ENCODE measurements around the gene MRS2.
"Not testable (repeated sequence)": the region's sequence is repeated elsewhere in the genome, so short reads cannot be mapped to it uniquely, and the experiment has no call there.

Gene MRS2

GRCh38 chr6:24381476-24382219 is 21.1 kb upstream of the MRS2 start:
- DNase-seq (ENCODE audit: low read depth) = no peak
- no peak overlapping the region for H3K4me3 ChIP-seq (ENCODE audit: low read depth, low read length)
- no peak for TF ChIP-seq CTCF (IDR thresholded peaks at IDR 0.05; ENCODE audit: low read depth, low read length, missing control alignments)

GRCh38 chr6:24382220-24382540 is 20.6 kb upstream of the MRS2 start:
- DNase-seq (ENCODE audit: low read depth) = no peak
- no peak for TF ChIP-seq CTCF (IDR thresholded peaks at IDR 0.05; ENCODE audit: low read depth, low read length, missing control alignments)
- H3K4me3 ChIP-seq (ENCODE audit: low read depth, low read length) = no peak overlapping the region

GRCh38 chr6:24382891-24383494 is 19.7 kb upstream of the MRS2 start:
- not testable (repeated sequence) for H3K4me3 ChIP-seq (ENCODE audit: low read depth, low read length); DNase-seq (ENCODE audit: low read depth)

- not testable (repeated sequence) for DNase-seq (ENCODE audit: low read depth); H3K4me3 ChIP-seq (ENCODE audit: low read depth, low read length)
Measured at GRCh38 chr6:24384369-24385130, 18.2 kb upstream of the MRS2 start.

- DNase-seq (ENCODE audit: low read depth) = no peak
- H3K4me3 ChIP-seq (ENCODE audit: low read depth, low read length) = no peak overlapping the region
- TF ChIP-seq CTCF (IDR thresholded peaks at IDR 0.05; ENCODE audit: low read depth, low read length, missing control alignments) = no peak
Measured at GRCh38 chr6:24385536-24386269, 17.0 kb upstream of the MRS2 start.

- no peak for TF ChIP-seq CTCF (IDR thresholded peaks at IDR 0.05; ENCODE audit: low read depth, low read length, missing control alignments)
- no peak overlapping the region for H3K4me3 ChIP-seq (ENCODE audit: low read depth, low read length)
- no peak for DNase-seq (ENCODE audit: low read depth)
Measured at GRCh38 chr6:24387818-24388217, 14.9 kb upstream of the MRS2 start.

GRCh38 chr6:24391208-24391607 is 11.5 kb upstream of the MRS2 start:
- no peak for DNase-seq (ENCODE audit: low read depth)
- no peak overlapping the region for H3K4me3 ChIP-seq (ENCODE audit: low read depth, low read length)
- TF ChIP-seq CTCF (IDR thresholded peaks at IDR 0.05; ENCODE audit: low read depth, low read length, missing control alignments) = no peak

All from GM12864 (cell line).